Skeletal muscle tissue (tissue), 4 donors: ENCODE results near the gene HCST. TPM values are rescaled to one million over a fixed set of nuclear protein-coding genes. Genes with fewer than 3 reads are reported as not detected.
A peak's percentile ranks its signal among the peaks of the same experiment; 100 is the strongest.
"Not testable (repeated sequence)": the region's sequence is repeated elsewhere in the genome, so short reads cannot be mapped to it uniquely, and the experiment has no call there.

Experiments
- H3K27ac ChIP-seq: one replicate; pipeline ENCODE4 v1.7.0; 2013; ENCODE audit warnings: mild to moderate bottlenecking, low read depth, low read length, inconsistent platforms
- H3K27me3 ChIP-seq, 3 donors: one replicate each; pipeline ENCODE4 v1.7.0; 2013; ENCODE audit warnings: low read length in 3 of 3; ENCODE audit not compliant: control insufficient read depth in 3 of 3, insufficient read depth in 3 of 3
- H3K36me3 ChIP-seq, 3 donors: one replicate each; pipeline ENCODE4 v1.7.0; 2013; ENCODE audit warnings: low read length in 3 of 3; ENCODE audit not compliant: control insufficient read depth in 3 of 3, insufficient read depth in 3 of 3
- H3K4me1 ChIP-seq, 3 donors: one replicate each; pipeline ENCODE4 v1.7.0; 2013; ENCODE audit warnings: low read length in 3 of 3, mild to moderate bottlenecking in 3 of 3; ENCODE audit not compliant: control insufficient read depth in 3 of 3, insufficient read depth in 3 of 3
- H3K4me3 ChIP-seq, 3 donors: one replicate each; pipeline ENCODE4 v1.7.0; 2013; ENCODE audit warnings: low read length in 3 of 3
- H3K9ac ChIP-seq, 3 donors: one replicate each; pipeline ENCODE4 v1.7.0; 2013; ENCODE audit warnings: low read length in 3 of 3, mild to moderate bottlenecking in 3 of 3, moderate library complexity in 2 of 3, low read depth in 1 of 3
- H3K9me3 ChIP-seq, 3 donors: one replicate each; pipeline ENCODE4 v1.7.0; 2013; ENCODE audit warnings: low read length in 3 of 3; ENCODE audit not compliant: control insufficient read depth in 3 of 3
- total RNA-seq: library from RNA; depleted of rRNA; stranded (reverse); fragments of >200 nt; gene quantifications from one replicate; pipeline ENCODE4 v1.2.3, GENCODE V29; 2014
- donor health status: Osteomylitis.

HCST gene
- total RNA-seq, 1 donor from 2014 or later, result 1.6 TPM

DNA sequence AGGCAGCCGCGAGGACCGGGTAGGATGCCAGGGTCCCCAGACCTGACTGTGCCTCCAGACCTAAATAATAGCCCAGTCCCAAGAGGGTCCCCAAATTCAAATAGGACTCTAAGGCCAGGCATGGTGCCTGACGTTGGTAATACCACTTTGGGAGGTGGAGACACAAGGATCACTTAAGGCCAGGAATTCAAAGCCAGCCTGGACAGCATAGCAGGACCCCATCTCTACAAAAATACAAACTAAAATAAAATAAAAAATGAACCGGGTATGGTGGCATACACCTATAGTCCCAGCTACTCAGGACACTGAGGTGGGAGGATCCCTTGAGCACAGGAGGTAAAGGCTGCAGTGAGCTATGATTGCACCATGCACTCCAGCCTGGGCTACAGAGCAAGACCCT is 39.3 kb upstream of the HCST start:
- Histone ChIP-seq H3K27me3 (peaks cover 56 to 69% (median 62%) of the 10 kb centered on the region in 3 donors), H3K4me3 (no peak overlapping the region), H3K9me3 (no peaks in the 10 kb centered on the region), H3K9ac (no peak overlapping the region), H3K4me1 (peaks cover 0 to under 1% (median 0%) of the 10 kb centered on the region in 3 donors), H3K36me3 (no peaks in the 10 kb centered on the region), H3K27ac (no peak overlapping the region)

- H3K4me1 ChIP-seq, result peaks cover 4 to 13% (median 12%) of the 10 kb centered on the region in 3 donors
- no peaks in the 10 kb centered on the region for H3K36me3 ChIP-seq
- no peak within 1 kb of the TSS for H3K27ac ChIP-seq
- H3K9me3 ChIP-seq, result no peaks in the 10 kb centered on the region
- H3K9ac ChIP-seq, result no peak within 1 kb of the TSS
- peaks cover 44 to 56% (median 55%) of the 10 kb centered on the region in 3 donors for H3K27me3 ChIP-seq
- peak within 1 kb of the TSS in 1 of 3 donors; percentile 54 for H3K4me3 ChIP-seq
Measured at GRCh38 chr19:35868172-35868822, 34.0 kb upstream of the HCST start, which contains the start of gene APLP1. TSS of gene APLP1 (plus strand) at chr19:35868574. CDS start at chr19:35868637, 63 bp downstream.

DNA sequence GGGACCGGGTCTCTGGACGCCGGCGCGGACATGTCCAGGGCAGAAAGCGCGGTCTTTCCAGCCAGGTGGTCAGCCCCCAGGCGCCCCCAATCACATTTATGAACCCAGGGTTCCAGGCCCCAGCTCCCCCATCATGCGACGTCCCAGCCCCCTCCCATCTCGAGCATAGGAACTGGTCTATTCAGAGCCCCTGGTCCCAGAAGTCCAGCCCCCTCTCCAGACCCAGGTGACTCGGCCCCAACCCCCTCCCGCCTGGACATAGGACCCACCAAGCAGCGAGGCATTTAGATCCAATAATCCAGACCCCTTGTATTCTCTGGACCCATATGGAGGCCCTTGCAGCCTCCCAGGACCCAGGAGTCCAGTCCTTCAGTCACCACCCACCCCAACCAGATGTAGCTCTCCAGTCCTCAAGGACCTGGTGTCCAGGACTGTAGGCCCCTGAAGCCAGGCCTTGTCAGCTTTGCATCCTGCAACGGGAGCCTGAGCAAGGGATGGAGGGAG is 33.5 kb upstream of the HCST start:
- H3K9ac ChIP-seq, result no peak overlapping the region
- H3K4me3 ChIP-seq, result no peak overlapping the region
- no peak overlapping the region for H3K27ac ChIP-seq
- H3K27me3 ChIP-seq, result peaks cover 44 to 56% (median 55%) of the 10 kb centered on the region in 3 donors
- H3K36me3 ChIP-seq, result no peaks in the 10 kb centered on the region
- no peaks in the 10 kb centered on the region for H3K9me3 ChIP-seq
- H3K4me1 ChIP-seq, result peaks cover 4 to 13% (median 12%) of the 10 kb centered on the region in 3 donors

- no peaks in the 10 kb centered on the region for H3K36me3 ChIP-seq
- H3K27ac ChIP-seq, result no peak overlapping the region
- H3K9ac ChIP-seq, result no peak overlapping the region
- no peaks in the 10 kb centered on the region for H3K9me3 ChIP-seq
- H3K4me1 ChIP-seq, result peaks cover 4 to 13% (median 12%) of the 10 kb centered on the region in 3 donors
- no peak overlapping the region for H3K4me3 ChIP-seq
- H3K27me3 ChIP-seq, result peaks cover 44 to 55% (median 52%) of the 10 kb centered on the region in 3 donors
Measured at GRCh38 chr19:35869327-35870123, 32.8 kb upstream of the HCST start.

- Histone ChIP-seq H3K4me1 (peaks cover 4 to 13% (median 12%) of the 10 kb centered on the region in 3 donors), H3K27me3 (peaks cover 44 to 54% (median 50%) of the 10 kb centered on the region in 3 donors)
- H3K36me3 ChIP-seq, H3K9me3 ChIP-seq, H3K4me3 ChIP-seq, H3K9ac ChIP-seq, H3K27ac ChIP-seq: not testable (repeated sequence)
Measured at GRCh38 chr19:35870124-35870736, 32.1 kb upstream of the HCST start.

- Histone ChIP-seq H3K36me3 (no peaks in the 10 kb centered on the region), H3K27ac (no peak overlapping the region), H3K4me3 (no peak overlapping the region), H3K9me3 (no peaks in the 10 kb centered on the region), H3K9ac (no peak overlapping the region), H3K4me1 (peaks cover 4 to 13% (median 12%) of the 10 kb centered on the region in 3 donors), H3K27me3 (peaks cover 44 to 49% (median 44%) of the 10 kb centered on the region in 3 donors)
Measured at GRCh38 chr19:35870798-35871197, 31.5 kb upstream of the HCST start.

- H3K4me1 ChIP-seq, result peaks cover 4 to 13% (median 12%) of the 10 kb centered on the region in 3 donors
- no peak overlapping the region for H3K9ac ChIP-seq
- H3K27me3 ChIP-seq, result peaks cover 41 to 46% (median 42%) of the 10 kb centered on the region in 3 donors
- no peak overlapping the region for H3K4me3 ChIP-seq
- H3K27ac ChIP-seq, result no peak overlapping the region
- H3K36me3 ChIP-seq, result no peaks in the 10 kb centered on the region
- H3K9me3 ChIP-seq, result no peaks in the 10 kb centered on the region
Measured at GRCh38 chr19:35871611-35872010, 30.7 kb upstream of the HCST start.

DNA sequence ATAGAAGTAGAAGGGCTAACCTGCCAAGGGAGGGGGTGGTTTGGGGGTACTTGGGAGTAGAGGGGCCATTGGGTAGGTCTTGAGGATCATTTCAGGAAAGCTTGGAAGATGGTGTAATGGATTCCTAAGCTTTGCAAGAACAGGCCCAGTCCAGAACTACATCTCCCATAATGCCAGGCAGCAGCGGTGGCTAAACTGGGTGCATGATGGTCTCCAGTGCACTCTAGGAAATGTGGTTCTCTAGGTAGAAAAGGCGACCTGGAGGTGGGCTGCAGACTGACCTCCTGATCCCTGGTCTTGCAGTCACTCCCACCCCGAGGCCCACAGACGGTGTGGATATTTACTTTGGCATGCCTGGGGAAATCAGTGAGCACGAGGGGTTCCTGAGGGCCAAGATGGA is 30.1 kb upstream of the HCST start:
- H3K27ac ChIP-seq, result no peak overlapping the region
- no peaks in the 10 kb centered on the region for H3K9me3 ChIP-seq
- peaks cover 39 to 49% (median 43%) of the 10 kb centered on the region in 3 donors for H3K27me3 ChIP-seq
- H3K4me1 ChIP-seq, result peaks cover 4 to 13% (median 12%) of the 10 kb centered on the region in 3 donors
- no peak overlapping the region for H3K9ac ChIP-seq
- H3K4me3 ChIP-seq, result no peak overlapping the region
- no peaks in the 10 kb centered on the region for H3K36me3 ChIP-seq

DNA sequence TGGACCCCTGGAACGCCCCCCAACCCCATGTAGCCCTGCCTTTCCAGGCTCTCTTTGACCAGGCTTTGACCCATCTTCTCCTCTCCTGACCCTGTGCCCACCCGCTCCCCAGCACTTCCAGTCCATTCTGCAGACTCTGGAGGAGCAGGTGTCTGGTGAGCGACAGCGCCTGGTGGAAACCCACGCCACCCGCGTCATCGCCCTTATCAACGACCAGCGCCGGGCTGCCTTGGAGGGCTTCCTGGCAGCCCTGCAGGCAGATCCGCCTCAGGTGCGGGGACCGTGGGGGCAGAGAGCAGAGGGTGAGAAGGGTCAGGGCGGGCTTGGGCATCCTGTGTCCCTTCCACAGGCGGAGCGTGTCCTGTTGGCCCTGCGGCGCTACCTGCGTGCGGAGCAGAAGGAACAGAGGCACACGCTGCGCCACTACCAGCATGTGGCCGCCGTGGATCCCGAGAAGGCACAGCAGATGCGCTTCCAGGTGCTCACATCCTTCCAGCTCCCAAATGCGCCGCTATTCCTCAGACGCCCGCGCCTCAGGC is 27.9 kb upstream of the HCST start:
- H3K27me3 ChIP-seq, result peaks cover 37 to 61% (median 49%) of the 10 kb centered on the region in 3 donors
- H3K4me3 ChIP-seq, result no peak overlapping the region
- no peak overlapping the region for H3K27ac ChIP-seq
- peaks cover 0 to 4% (median 4%) of the 10 kb centered on the region in 3 donors for H3K4me1 ChIP-seq
- no peak overlapping the region for H3K9ac ChIP-seq
- H3K9me3 ChIP-seq, result no peaks in the 10 kb centered on the region
- H3K36me3 ChIP-seq, result no peaks in the 10 kb centered on the region
